ENCODE measurements around the gene WDR19.
"Not testable (repeated sequence)": the region's sequence is repeated elsewhere in the genome, so short reads cannot be mapped to it uniquely, and the experiment has no call there.

Gene WDR19

DNA sequence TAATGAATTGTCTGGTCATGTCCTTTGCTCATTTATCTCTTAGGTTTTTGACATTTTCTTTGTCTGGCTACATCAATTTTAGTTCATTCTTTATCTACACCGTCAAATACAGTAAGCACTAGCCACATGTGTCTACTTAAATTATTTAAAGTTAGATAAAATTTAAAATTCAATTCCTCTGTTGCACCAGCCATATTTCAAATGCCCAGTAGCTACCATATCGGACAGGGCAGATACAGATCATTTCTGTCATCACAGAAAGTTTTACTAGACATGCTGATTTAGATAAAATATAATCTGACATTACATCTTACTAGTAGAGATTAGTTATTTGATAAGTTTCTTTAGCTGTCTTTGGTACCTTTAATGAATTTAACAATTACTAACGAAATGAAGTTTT lies 61.1 kb downstream of the WDR19 start:
- no peak overlapping the region for H3K4me3 ChIP-seq (ENCODE audit: low read length)
- TF ChIP-seq, protein P1, sequence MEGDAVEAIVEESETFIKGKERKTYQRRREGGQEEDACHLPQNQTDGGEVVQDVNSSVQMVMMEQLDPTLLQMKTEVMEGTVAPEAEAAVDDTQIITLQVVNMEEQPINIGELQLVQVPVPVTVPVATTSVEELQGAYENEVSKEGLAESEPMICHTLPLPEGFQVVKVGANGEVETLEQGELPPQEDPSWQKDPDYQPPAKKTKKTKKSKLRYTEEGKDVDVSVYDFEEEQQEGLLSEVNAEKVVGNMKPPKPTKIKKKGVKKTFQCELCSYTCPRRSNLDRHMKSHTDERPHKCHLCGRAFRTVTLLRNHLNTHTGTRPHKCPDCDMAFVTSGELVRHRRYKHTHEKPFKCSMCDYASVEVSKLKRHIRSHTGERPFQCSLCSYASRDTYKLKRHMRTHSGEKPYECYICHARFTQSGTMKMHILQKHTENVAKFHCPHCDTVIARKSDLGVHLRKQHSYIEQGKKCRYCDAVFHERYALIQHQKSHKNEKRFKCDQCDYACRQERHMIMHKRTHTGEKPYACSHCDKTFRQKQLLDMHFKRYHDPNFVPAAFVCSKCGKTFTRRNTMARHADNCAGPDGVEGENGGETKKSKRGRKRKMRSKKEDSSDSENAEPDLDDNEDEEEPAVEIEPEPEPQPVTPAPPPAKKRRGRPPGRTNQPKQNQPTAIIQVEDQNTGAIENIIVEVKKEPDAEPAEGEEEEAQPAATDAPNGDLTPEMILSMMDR (conservative IDR thresholded peaks at IDR 0.05; ENCODE audit: low read depth, low read length), result no peak
- DNase-seq (ENCODE audit: low read depth), result no peak

DNA sequence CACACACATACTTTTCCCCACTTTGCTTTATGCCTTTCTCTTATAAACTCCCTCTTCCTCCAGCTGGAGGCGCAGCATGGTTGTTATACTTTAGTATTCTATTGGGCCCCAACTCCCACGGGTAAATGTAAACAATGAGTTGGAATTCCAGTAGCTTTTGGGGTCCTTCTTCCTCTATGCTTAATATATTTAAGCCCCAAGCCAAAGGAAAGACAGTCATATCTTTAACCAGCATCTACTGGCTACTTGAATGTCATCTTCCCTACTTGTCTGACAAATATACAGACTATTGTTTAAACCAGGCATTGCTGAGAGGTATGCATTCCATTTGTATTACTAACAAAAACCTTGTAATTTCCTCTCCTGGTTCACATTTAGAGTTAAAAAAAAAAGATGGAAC lies 72.9 kb downstream of the WDR19 start:
- H3K4me3 ChIP-seq (ENCODE audit: low read length), result no peak overlapping the region
- no peak for DNase-seq (ENCODE audit: low read depth)
- TF ChIP-seq, protein P1 (conservative IDR thresholded peaks at IDR 0.05; ENCODE audit: low read depth, low read length), result peak; percentile 21

DNA sequence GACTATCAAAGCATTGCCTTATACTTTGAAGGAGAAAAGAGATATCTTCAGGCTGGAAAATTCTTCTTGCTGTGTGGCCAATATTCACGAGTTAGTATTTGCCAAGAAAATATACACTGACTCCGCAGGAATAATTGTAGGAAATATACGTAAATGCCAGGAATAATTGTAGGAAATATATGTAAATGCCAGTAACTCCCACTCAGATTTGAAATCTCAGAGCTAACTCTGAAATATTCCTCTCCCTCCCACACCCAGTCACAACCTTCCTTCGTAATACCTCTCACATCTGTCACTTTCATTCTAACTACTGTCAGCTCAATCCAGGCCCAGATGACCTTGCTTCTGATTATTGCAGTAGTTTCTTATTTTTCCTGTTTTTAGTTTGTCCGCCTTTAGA lies 73.5 kb downstream of the WDR19 start:
- no peak overlapping the region for H3K4me3 ChIP-seq (ENCODE audit: low read length)
- TF ChIP-seq, protein P1 (conservative IDR thresholded peaks at IDR 0.05; ENCODE audit: low read depth, low read length), result no peak
- no peak for DNase-seq (ENCODE audit: low read depth)

DNA sequence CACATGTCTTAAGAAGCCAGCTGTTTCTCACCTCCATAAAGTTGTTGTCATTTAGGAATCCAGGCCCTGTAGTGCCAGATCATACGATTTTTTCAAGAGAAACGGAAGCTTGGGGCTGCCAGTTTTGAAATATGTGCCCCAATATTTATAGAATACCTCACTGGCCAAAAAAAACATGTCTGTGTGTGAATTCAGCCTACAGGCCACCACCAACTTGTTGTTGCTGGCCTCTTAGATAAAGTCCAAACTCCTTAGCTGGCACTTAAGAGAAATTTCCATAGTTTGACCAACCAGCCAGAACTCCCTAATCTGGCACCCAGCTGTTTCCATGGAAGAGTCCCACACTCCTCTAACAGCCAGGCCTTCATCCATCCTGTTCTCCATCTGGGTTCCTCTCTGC lies 74.1 kb downstream of the WDR19 start:
- H3K4me3 ChIP-seq (ENCODE audit: low read length), result no peak overlapping the region
- TF ChIP-seq, protein P1 (conservative IDR thresholded peaks at IDR 0.05; ENCODE audit: low read depth, low read length), result no peak
- no peak for DNase-seq (ENCODE audit: low read depth)

DNA sequence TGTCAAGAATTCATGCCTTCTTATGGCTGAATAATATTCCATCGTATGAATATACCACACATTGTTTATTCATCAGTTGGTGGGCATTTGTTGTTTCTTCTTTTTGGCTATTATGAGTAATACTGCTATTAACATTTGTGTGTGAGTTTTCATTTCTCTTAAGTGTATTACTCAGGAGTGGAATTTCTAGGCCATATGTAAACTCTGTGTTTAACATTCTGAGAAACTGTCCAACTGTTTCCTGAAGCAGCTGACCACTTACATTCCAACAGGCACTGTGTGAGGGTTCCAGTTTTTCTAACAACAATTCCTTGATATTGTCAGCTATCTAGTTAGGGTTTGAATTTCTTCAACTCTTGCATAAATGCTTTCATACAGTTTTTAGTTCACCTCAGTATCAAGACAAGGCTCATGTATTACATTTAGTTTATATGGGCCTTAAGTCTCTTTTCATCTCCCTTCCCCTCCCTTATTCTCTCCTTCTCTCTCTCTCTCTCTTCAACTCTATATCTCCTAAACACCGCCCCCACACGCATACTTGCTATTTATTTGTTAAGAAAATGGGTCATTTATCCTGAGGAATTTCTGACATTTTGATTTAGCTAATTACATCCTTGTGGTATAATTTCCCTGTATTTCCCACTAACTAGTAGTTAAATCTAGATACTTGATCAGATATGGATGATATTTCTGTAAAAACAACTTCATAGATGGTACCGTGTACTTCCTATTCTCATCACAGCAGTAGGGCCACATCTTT lies 77.4 kb downstream of the WDR19 start:
- TF ChIP-seq, protein P1 (conservative IDR thresholded peaks at IDR 0.05; ENCODE audit: low read depth, low read length), result no peak
- no peak for DNase-seq (ENCODE audit: low read depth)
- no peak overlapping the region for H3K4me3 ChIP-seq (ENCODE audit: low read length)

DNA sequence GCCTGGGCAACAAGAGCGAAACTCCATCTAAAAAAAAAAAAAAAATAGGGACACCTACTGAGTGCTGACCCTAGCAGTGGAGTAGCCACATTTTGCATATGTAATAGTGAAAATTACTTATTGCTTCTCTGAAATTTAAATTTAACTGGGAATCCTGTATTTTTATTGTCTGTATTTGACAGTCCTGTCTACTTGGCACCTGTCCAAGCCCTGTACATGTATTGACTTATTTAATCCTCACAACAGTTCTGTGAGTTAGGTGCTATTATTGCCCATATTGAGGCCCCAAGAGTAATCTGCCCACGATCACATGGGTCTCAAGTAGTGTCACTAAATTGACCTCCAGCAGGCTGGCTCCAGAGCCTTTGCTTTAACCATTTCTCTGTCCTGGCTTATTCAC lies 81.6 kb downstream of the WDR19 start:
- DNase-seq (ENCODE audit: low read depth), result no peak
- no peak overlapping the region for H3K4me3 ChIP-seq (ENCODE audit: low read length)
- TF ChIP-seq, protein P1 (conservative IDR thresholded peaks at IDR 0.05; ENCODE audit: low read depth, low read length), result no peak

DNA sequence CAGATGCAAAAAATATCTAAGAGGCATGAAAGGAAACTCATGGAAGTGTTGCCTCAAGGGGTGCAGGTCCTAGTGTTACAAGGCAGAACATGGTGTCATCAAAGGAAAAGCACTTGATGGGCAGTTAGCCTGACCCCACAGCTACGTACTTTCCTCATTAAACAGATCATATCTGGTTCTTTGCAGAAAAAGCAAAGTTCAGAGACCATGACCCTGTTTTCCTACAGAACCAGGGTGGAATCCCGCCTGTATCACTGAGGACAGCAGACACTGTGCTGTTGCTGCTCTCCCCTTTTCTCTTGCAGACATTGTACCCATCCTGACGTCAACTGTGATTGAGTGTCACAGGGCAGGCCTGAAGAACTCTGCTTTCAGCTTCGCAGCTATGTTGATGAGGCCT lies 92.2 kb downstream of the WDR19 start:
- H3K4me3 ChIP-seq (ENCODE audit: low read length), result no peak overlapping the region
- DNase-seq (ENCODE audit: low read depth), result no peak

DNA sequence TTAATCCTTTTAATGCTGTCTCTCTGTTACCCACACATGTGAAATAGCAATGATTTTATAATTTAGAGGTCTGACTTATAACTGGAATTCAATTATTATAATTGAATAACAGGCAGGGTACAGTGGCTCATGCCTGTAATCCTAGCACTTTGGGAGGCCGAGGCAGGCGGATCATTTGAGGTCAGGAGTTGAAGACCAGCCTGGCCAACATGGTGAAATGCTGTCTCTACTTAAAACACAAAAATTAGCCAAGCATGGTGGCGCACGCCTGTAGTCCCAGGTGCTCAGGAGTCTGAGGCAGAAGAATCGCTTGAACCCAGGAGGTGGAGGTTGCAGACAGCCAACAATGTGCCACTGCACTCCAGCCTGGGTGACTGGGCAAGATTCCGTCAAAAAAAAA lies 95.3 kb downstream of the WDR19 start:
- not testable (repeated sequence) for DNase-seq (ENCODE audit: low read depth); H3K4me3 ChIP-seq (ENCODE audit: low read length)

More for the DNA sequence above, 92.2 kb downstream of the WDR19 start:
- TF ChIP-seq, protein P1 (conservative IDR thresholded peaks at IDR 0.05; ENCODE audit: low read depth, low read length), result no peak

Measured in retinal pigment epithelial cell (primary cell).